K562 (cell line): ENCODE data around the gene DPY19L3. TPM values are rescaled to one million over a fixed set of nuclear protein-coding genes. Genes with fewer than 3 reads are reported as not detected.

Experiments used
- ATAC-seq: fragments of 200-7000 bp; cut with Tn5 transposase; 3 replicates; pipeline ENCODE4 v1.9.1; 2020; ENCODE audit warnings: moderate library complexity
- BruUV-seq: library from RNA; stranded (reverse); fragments of 400-500 nt; replicated peaks from 2 replicates; lab custom pipeline; 2021; lab: Mats Ljungman, UMichigan
- CTCF ChIA-PET: fragments of 300-600 bp; formaldehyde crosslinking; extraction: SDS; loops from one replicate; lab custom pipeline; 2021; ENCODE audit warnings: low intra/inter-chr PET ratio; lab: Yijun Ruan, JAX
- POLR2A ChIA-PET: fragments of 300-600, 350-650 bp; sonication (Branson Sonifier 250); formaldehyde crosslinking; extraction: SDS; loops from one replicate; lab custom pipeline; 2021; ENCODE audit warnings: antibody characterized with exemption, inconsistent platforms; lab: Yijun Ruan, JAX
- DNase-seq, 4 experiments: peaks; one replicate each; pipeline versions ENCODE4 v3.0.0 to v3.0.0-alpha.2; 2011 to 2018; ENCODE audit warnings: low spot score in 3 of 4, mixed read lengths in 3 of 4; ENCODE audit errors: extremely low read depth in 1 of 4
- FAIRE-seq: peaks from 2 replicates; lab custom pipeline; 2011; peaks lifted over from hg19 to GRCh38; lab: Jason Lieb, UNC
- H2AFZ ChIP-seq: 2 replicates; pipeline ENCODE4 v1.6.0; 2011; ENCODE audit warnings: low read depth, low read length, control low read depth, inconsistent platforms
- H3K27ac ChIP-seq: fragments of 200-600 bp; 3 replicates; pipeline ENCODE4 v1.8.0; 2011; ENCODE audit warnings: low read depth, mild to moderate bottlenecking, control low read depth, inconsistent platforms, low read length, moderate library complexity, mixed read lengths; ENCODE audit errors: extremely low read depth
- H3K27me3 ChIP-seq, 2 experiments: fragments of 300-600 bp in 1 of 2; 2 replicates in 1 of 2; 3 replicates in 1 of 2; pipeline versions ENCODE4 v1.6.0 to v1.8.0; 2011; ENCODE audit warnings: inconsistent platforms in 2 of 2, low read length in 2 of 2, mild to moderate bottlenecking in 1 of 2, mixed read lengths in 1 of 2, moderate library complexity in 1 of 2; ENCODE audit not compliant: control insufficient read depth in 2 of 2, insufficient read depth in 2 of 2
- H3K36me3 ChIP-seq: fragments of 300-600 bp; 3 replicates; pipeline ENCODE4 v1.8.0; 2011; ENCODE audit warnings: mild to moderate bottlenecking, low read length, inconsistent platforms; ENCODE audit not compliant: control insufficient read depth, insufficient read depth
- H3K4me1 ChIP-seq, 2 experiments: fragments of 200-600 bp in 1 of 2; replicated peaks in 1 of 2; 2 replicates in 1 of 2; 3 replicates in 1 of 2; pipeline versions ENCODE4 v1.5.1 to v1.8.0; 2011; ENCODE audit warnings: inconsistent platforms in 2 of 2, low read length in 2 of 2, mild to moderate bottlenecking in 1 of 2, mixed read lengths in 1 of 2, moderate library complexity in 1 of 2; ENCODE audit not compliant: control insufficient read depth in 2 of 2, insufficient read depth in 2 of 2
- H3K4me2 ChIP-seq: 2 replicates; pipeline ENCODE4 v1.6.1; 2011; ENCODE audit warnings: low read length, control low read depth, inconsistent platforms, mixed read lengths; ENCODE audit not compliant: insufficient read depth
- H3K4me3 ChIP-seq: fragments of 200-600 bp; sonication (generic), shearing (Covaris generic); 2 replicates; pipeline ENCODE4 v1.5.1; 2016; ENCODE audit warnings: control low read depth, inconsistent platforms
- H3K79me2 ChIP-seq: fragments of 200-600 bp; 3 replicates; pipeline ENCODE4 v1.8.0; 2011; ENCODE audit warnings: low read length, inconsistent platforms; ENCODE audit not compliant: control insufficient read depth, insufficient read depth
- H3K9ac ChIP-seq, 2 experiments: 2 replicates each; pipeline versions ENCODE4 v1.6.0 to v1.6.1; 2011; ENCODE audit warnings: low read depth in 2 of 2, low read length in 2 of 2, control low read depth in 1 of 2, inconsistent platforms in 1 of 2, mild to moderate bottlenecking in 1 of 2, mixed read lengths in 1 of 2; ENCODE audit not compliant: insufficient read depth in 1 of 2
- H3K9me1 ChIP-seq: one replicate; pipeline ENCODE4 v1.6.0; 2011; ENCODE audit warnings: inconsistent platforms, mild to moderate bottlenecking, low read length, moderate library complexity; ENCODE audit not compliant: control insufficient read depth, insufficient read depth
- H3K9me3 ChIP-seq: replicated peaks from 2 replicates; pipeline ENCODE4 v1.5.1; 2011; ENCODE audit warnings: low read depth, low read length, inconsistent platforms; ENCODE audit not compliant: control insufficient read depth, insufficient read depth
- H4K20me1 ChIP-seq: replicated peaks from 2 replicates; pipeline ENCODE4 v1.6.1; 2011; ENCODE audit warnings: low read length, inconsistent platforms, mixed read lengths; ENCODE audit not compliant: control insufficient read depth, insufficient read depth
- BMI1 ChIP-seq: fragments of 150-350 bp; IDR thresholded peaks from 2 replicates; pipeline ENCODE4 v1.6.1; 2014; ENCODE audit warnings: low read length
- CHCHD3 ChIP-seq: fragments of 250-450 bp; sonication (Bioruptor Pico); IDR thresholded peaks from 2 replicates; pipeline ENCODE4 v2.1.2; 2022; ENCODE audit warnings: mild to moderate bottlenecking
- DACH1 ChIP-seq: fragments of 450-650 bp; IDR thresholded peaks from 2 replicates; pipeline ENCODE4 v1.6.1; 2018; ENCODE audit not compliant: partially characterized antibody
- DLX4 ChIP-seq: fragments of 250-450 bp; sonication (Bioruptor Pico); IDR thresholded peaks from 2 replicates; pipeline ENCODE4 v1.6.1; 2021; ENCODE audit warnings: mild to moderate bottlenecking
- GTF2E2 ChIP-seq: fragments of 200-800 bp; sonication (Bioruptor generic); IDR thresholded peaks from 2 replicates; pipeline ENCODE4 v1.6.1; 2016; ENCODE audit warnings: missing genetic modification characterization, missing compliant biosample characterization
- HCFC1 ChIP-seq: IDR thresholded peaks from 2 replicates; pipeline ENCODE4 v1.6.1; 2012; ENCODE audit warnings: low read depth, low read length, improper control_type of control experiment
- HSF4 ChIP-seq: fragments of 250-450 bp; sonication (Bioruptor Pico); IDR thresholded peaks from 2 replicates; pipeline ENCODE4 v2.1.2; 2022; ENCODE audit warnings: mild to moderate bottlenecking, moderate library complexity, borderline replicate concordance
- MLX ChIP-seq, 2 experiments: fragments of 450-650 bp in 1 of 2; sonication (generic) in 1 of 2; formaldehyde crosslinking; conservative IDR thresholded peaks; 2 replicates each; pipeline versions ENCODE4 v1.4.0 to v1.8.1; 2020 to 2022; ENCODE audit warnings: mild to moderate bottlenecking in 1 of 2, missing genetic modification reagents in 1 of 2
- PHF8 ChIP-seq: fragments of 200-600 bp; sonication (generic); IDR thresholded peaks from 2 replicates; pipeline ENCODE4 v1.6.1; 2012; ENCODE audit warnings: mixed run types, mild to moderate bottlenecking, inconsistent platforms, low read length, moderate library complexity, borderline replicate concordance
- SAP30 ChIP-seq: fragments of 200-600 bp; sonication (generic); IDR thresholded peaks from 2 replicates; pipeline ENCODE4 v1.6.1; 2012; ENCODE audit warnings: borderline replicate concordance, low read depth, mild to moderate bottlenecking, moderate library complexity, low read length, control low read depth, inconsistent platforms; ENCODE audit not compliant: insufficient read depth, poor library complexity, severe bottlenecking
- TAF15 ChIP-seq: fragments of 200-400 bp; formaldehyde crosslinking; IDR thresholded peaks from 2 replicates; pipeline ENCODE4 v1.6.1; 2017; ENCODE audit warnings: mild to moderate bottlenecking, low read depth, low read length, moderate library complexity
- ZBTB8A ChIP-seq: fragments of 450-650 bp; IDR thresholded peaks from 2 replicates; pipeline ENCODE4 v1.6.1; 2018; ENCODE audit warnings: mild to moderate bottlenecking, moderate library complexity; ENCODE audit not compliant: partially characterized antibody
- ZNF24 ChIP-seq: fragments of 450-650 bp; IDR thresholded peaks from 2 replicates; pipeline ENCODE4 v1.6.1; 2016
- ZNF408 ChIP-seq: fragments of 250-450 bp; sonication (Bioruptor Pico); IDR thresholded peaks from 2 replicates; pipeline ENCODE4 v1.4.0; 2020; ENCODE audit warnings: low read depth, mild to moderate bottlenecking, moderate library complexity
- ZNF561 ChIP-seq: fragments of 450-650 bp; formaldehyde crosslinking; conservative IDR thresholded peaks from 2 replicates; pipeline ENCODE4 v1.4.0; 2020; ENCODE audit warnings: mild to moderate bottlenecking, moderate library complexity
- WGBS: fragments of 100-300 bp; shearing (Covaris generic); methylation state at CpG from one replicate; pipeline ENCODE4 v1.1.6; 2016; ENCODE audit warnings: low coverage, mixed read lengths; ENCODE audit not compliant: insufficient coverage; ENCODE audit errors: missing lambda C conversion rate; 5-methylcytosine and 5-hydroxymethylcytosine counted together
- in situ Hi-C: fragments of 300-500 bp; cut with MboI; formaldehyde crosslinking; loops from 4 replicates; pipeline ENCODE4 v1.15.0; 2018; ENCODE audit warnings: inconsistent platforms, mixed read lengths
- intact Hi-C: fragments of 100-400 bp; cut with micrococcal nuclease; formaldehyde crosslinking; loops from 2 replicates; pipeline ENCODE4 v1.14.2; 2022
- polyA plus RNA-seq, 8 experiments: library from polyadenylated mRNA; depleted of rRNA in 4 of 8; stranded (reverse) in 5 of 8; unstranded in 3 of 8; fragments of >200 nt; fragmentation: Nextera tagmentation in 2 of 8; fragmentation: Illumina TruSeq in 1 of 8; extraction: Ambion mirVana in 2 of 8; extraction: Trizol in 1 of 8; gene quantifications; 2 replicates each; pipeline versions ENCODE4 v1.2.1 to v1.2.3, GENCODE V29; 2011 to 2014; ENCODE audit warnings: inconsistent platforms in 1 of 8, missing spikeins in 1 of 8
- total RNA-seq, 7 experiments: library from RNA; depleted of rRNA in 6 of 7; stranded (reverse); fragments of >200 nt in 6 of 7; fragmentation: Illumina TruSeq in 2 of 7; extraction: Trizol in 2 of 7; gene quantifications; 2 replicates each; pipeline versions ENCODE4 v1.2.1 to v1.2.3, GENCODE V29; 2011 to 2021; ENCODE audit warnings: low replicate concordance in 1 of 7
- TF ChIP-seq, protein P1 (sequence below): fragments of 200-400 bp; formaldehyde crosslinking; IDR thresholded peaks from 2 replicates; pipeline ENCODE4 v1.6.1; 2017; ENCODE audit warnings: mild to moderate bottlenecking, low read depth, low read length, moderate library complexity

DPY19L3 gene
- total and polyA plus RNA-seq, 9 of the 15 experiments (the other 6 are each of a cell fraction or from before 2014, with no cell fraction given), result 4.7 to 39.2 (median 22.0) TPM

DNA sequence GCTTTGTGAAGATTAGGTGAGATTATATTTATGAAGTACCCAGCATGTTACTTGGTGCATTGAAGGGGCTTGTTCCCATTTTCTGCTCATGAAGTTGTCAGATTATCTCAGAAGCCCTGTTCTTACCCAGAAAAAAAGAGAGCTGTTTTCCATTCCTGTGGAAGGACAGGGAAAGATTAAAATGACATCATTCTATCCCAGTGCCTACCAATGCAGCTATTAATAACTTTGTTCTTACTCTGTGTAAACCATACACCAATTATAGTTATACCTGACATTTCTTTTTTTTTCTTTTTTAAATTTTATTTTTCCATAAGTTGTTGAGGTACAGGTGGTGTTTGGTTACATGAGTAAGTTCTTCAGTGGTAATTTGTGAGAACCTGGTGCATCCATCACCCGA is 41.5 kb upstream of the DPY19L3 start:
- Histone ChIP-seq H3K4me2 (no peak overlapping the region), H2AFZ (no peak overlapping the region), H3K9me3 (no peaks in the 10 kb centered on the region), H3K36me3 (peaks cover 80% of the 10 kb centered on the region), H3K79me2 (peaks cover 45% of the 10 kb centered on the region), H3K4me3 (no peak overlapping the region), H3K27ac (no peak overlapping the region), H3K9ac (no peak overlapping the region), H3K9me1 (no peaks in the 10 kb centered on the region)
- in situ Hi-C loops, result no loop called here
- DNase-seq, result no peak
- ATAC-seq, result no peak
- no TSS peak for BruUV-seq
- WGBS, result 79% methylated on average over 1 of the region's 1 CpG
- POLR2A ChIA-PET, result interaction anchor here (2.7 kb wide), 1 partner anchor 18 kb away, joined by 10 read pairs; the partner anchor contains the start of gene ZNF507
- no peak for TF ChIP-seq SAP30
- no peak for TF ChIP-seq PHF8
- no peak for TF ChIP-seq MLX (CRISPR knock-in tag; conservative IDR thresholded peaks at IDR 0.05)
- TF ChIP-seq DACH1, result no peak
- TF ChIP-seq ZNF24, result no peak
- TF ChIP-seq ZNF561 (CRISPR knock-in tag), result no peak
- TF ChIP-seq, protein P1, sequence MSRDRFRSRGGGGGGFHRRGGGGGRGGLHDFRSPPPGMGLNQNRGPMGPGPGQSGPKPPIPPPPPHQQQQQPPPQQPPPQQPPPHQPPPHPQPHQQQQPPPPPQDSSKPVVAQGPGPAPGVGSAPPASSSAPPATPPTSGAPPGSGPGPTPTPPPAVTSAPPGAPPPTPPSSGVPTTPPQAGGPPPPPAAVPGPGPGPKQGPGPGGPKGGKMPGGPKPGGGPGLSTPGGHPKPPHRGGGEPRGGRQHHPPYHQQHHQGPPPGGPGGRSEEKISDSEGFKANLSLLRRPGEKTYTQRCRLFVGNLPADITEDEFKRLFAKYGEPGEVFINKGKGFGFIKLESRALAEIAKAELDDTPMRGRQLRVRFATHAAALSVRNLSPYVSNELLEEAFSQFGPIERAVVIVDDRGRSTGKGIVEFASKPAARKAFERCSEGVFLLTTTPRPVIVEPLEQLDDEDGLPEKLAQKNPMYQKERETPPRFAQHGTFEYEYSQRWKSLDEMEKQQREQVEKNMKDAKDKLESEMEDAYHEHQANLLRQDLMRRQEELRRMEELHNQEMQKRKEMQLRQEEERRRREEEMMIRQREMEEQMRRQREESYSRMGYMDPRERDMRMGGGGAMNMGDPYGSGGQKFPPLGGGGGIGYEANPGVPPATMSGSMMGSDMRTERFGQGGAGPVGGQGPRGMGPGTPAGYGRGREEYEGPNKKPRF, result no peak
- no peak for TF ChIP-seq HCFC1
- TF ChIP-seq CHCHD3, result no peak
- no peak for TF ChIP-seq BMI1
- TF ChIP-seq HSF4 (CRISPR knock-in tag), result no peak
- no peak for TF ChIP-seq ZBTB8A
- TF ChIP-seq DLX4, result no peak
- no peak for TF ChIP-seq TAF15
- no peak for TF ChIP-seq GTF2E2 (tag)
- no peak for TF ChIP-seq ZNF408 (CRISPR knock-in tag)
- TF ChIP-seq, all 486 proteins: peak for 0
- H3K4me1 ChIP-seq, result peaks cover 4 to 13% of the 10 kb centered on the region in 2 experiments; a peak in 4 of 5 replicates
- H3K27me3 ChIP-seq, result no peaks in the 10 kb centered on the region
- no peak for FAIRE-seq
- intact Hi-C loops, result no loop called here
- H4K20me1 ChIP-seq, result no peaks in the 10 kb centered on the region
- CTCF ChIA-PET, result no interaction called here
